Fibroblast of pulmonary artery (primary cell): ENCODE results near the gene CYLC1.

Experiments
- DNase-seq: peaks from one replicate; pipeline ENCODE4 v3.0.0-alpha.2; 2010; ENCODE audit warnings: low read depth
- H3K4me3 ChIP-seq: replicated peaks from 2 replicates; pipeline ENCODE4 v1.5.1; 2011; ENCODE audit warnings: low read depth, mild to moderate bottlenecking, control low read depth, low read length, moderate library complexity
- CTCF ChIP-seq: IDR thresholded peaks from 2 replicates; pipeline ENCODE4 v1.5.1; 2011; ENCODE audit warnings: mild to moderate bottlenecking, control low read depth, low read length, inconsistent platforms; ENCODE audit errors: missing control alignments

CYLC1 gene

GRCh38 chrX:83906921-83907320 lies 46.0 kb downstream of the CYLC1 start:
- DNase-seq: no peak
- H3K4me3 ChIP-seq: no peak overlapping the region
- no peak for TF ChIP-seq CTCF

- H3K4me3 ChIP-seq: no peak overlapping the region
- DNase-seq: peak; percentile 0
- peak; percentile 19 for TF ChIP-seq CTCF
These were observed 55.6 kb downstream of the CYLC1 start for GRCh38 chrX:83916525-83916924.

GRCh38 chrX:83934220-83934619 lies 73.3 kb downstream of the CYLC1 start:
- H3K4me3 ChIP-seq: no peak overlapping the region
- no peak for TF ChIP-seq CTCF
- DNase-seq: no peak
